ENCODE results near the gene OXGR1. TPM values are rescaled to one million over a fixed set of nuclear protein-coding genes. Genes with fewer than 3 reads are reported as not detected.

The OXGR1 gene
- total and polyA plus RNA-seq, 2 of the 4 experiments (the other 2 are of a cell fraction), result not detected

DNA sequence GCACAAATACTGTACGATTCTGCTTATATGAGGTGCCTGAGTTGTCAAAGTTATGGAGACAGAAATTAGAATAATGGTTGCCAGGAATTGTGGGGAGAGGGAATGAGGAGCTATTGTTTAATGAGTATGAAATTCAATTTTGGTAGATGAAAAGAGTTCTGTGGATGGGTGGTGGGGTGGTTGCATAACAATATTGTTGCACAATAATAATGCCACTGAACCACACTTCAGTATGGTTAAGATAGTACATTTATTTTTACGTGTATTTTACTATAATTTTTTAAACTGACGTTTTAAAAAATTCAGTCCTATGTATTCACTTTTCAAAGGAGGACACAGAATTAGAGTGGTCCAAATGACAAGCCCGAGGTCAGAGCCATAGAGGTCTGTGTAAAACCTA, 1.8 kb upstream of the OXGR1 start:
- CTCF ChIA-PET, result interaction anchor here (0.7 kb wide), 1 partner anchor 62 kb away, joined by 3 read pairs; no protein-coding TSS in a partner anchor
- no CpG with 5 or more reads among the region's 4 CpGs for WGBS, 2 experiments (ENCODE audit: extremely low coverage in 2 of 2, insufficient read length in 1 of 2)
- in situ Hi-C loops (cut with MboI; ENCODE audit: low sequenced_read_pairs), result no loop called here
- Histone ChIP-seq H3K9me1 (ENCODE audit: insufficient read depth, low read length) (no peaks in the 10 kb centered on the region), H3K4ac (ENCODE audit: low read depth, low read length) (no peak overlapping the region), H3K27me3 (ENCODE audit: control insufficient read depth, insufficient read depth, low read length) (peaks cover 40% of the 10 kb centered on the region), H3K9ac (ENCODE audit: low read depth, low read length) (no peak overlapping the region), H4K5ac (ENCODE audit: low read depth, low read length) (no peak overlapping the region), H3K27ac (ENCODE audit: insufficient read depth, low read length) (no peak overlapping the region), H3K14ac (replicated peaks; ENCODE audit: low read depth, low read length) (no peak overlapping the region), H4K20me1 (ENCODE audit: insufficient read depth, low read length) (no peaks in the 10 kb centered on the region), H2AK5ac (ENCODE audit: low read depth, low read length) (no peak overlapping the region), H3K18ac (ENCODE audit: low read depth, low read length) (no peak overlapping the region), H3K4me2 (ENCODE audit: low read depth, low read length) (no peak overlapping the region), H3K23ac (ENCODE audit: low read depth, low read length) (no peak overlapping the region), H2BK120ac (ENCODE audit: low read depth, low read length) (no peak overlapping the region), H3K4me3 (ENCODE audit: insufficient read depth, low read depth, low read length) (no peak overlapping the region), H3K9me3 (ENCODE audit: control insufficient read depth, insufficient read depth, low read length) (no peaks in the 10 kb centered on the region), H2AK9ac (replicated peaks; ENCODE audit: low read depth, low read length, poor library complexity) (no peak overlapping the region), H3K36me3 (ENCODE audit: control insufficient read depth, insufficient read depth, low read length) (no peaks in the 10 kb centered on the region), H2AFZ (replicated peaks; ENCODE audit: low read length, poor library complexity) (no peak overlapping the region), H4K8ac (ENCODE audit: low read depth in 2 of 2, low read length in 2 of 2) (no peak overlapping the region), H2BK5ac (ENCODE audit: low read depth, low read length, poor library complexity, severe bottlenecking) (no peak overlapping the region), H3K56ac (ENCODE audit: extremely low read depth, insufficient read depth, low read length) (no peak overlapping the region), H3K79me1 (ENCODE audit: low read depth in 1 of 2, low read length in 2 of 2) (no peaks in the 10 kb centered on the region), H2BK20ac (ENCODE audit: low read depth, low read length) (no peak overlapping the region), H3K4me1 (ENCODE audit: control insufficient read depth, insufficient read depth, low read length) (no peaks in the 10 kb centered on the region; the same call in 1 of the 2 replicates), H4K91ac (ENCODE audit: insufficient read depth, low read depth, low read length) (no peak overlapping the region), H2BK15ac (ENCODE audit: low read depth, low read length) (no peak overlapping the region)
- intact Hi-C loops (cut with micrococcal nuclease), result no loop called here
- TF ChIP-seq FOS (IDR thresholded peaks at IDR 0.05; ENCODE audit: low read depth, low read length) (no peak), CEBPB (IDR thresholded peaks at IDR 0.05; ENCODE audit: low read depth, low read length) (peak; percentile 66), RFX5 (IDR thresholded peaks at IDR 0.05; ENCODE audit: low read depth, low read length) (no peak)
- TF ChIP-seq, protein P1, sequence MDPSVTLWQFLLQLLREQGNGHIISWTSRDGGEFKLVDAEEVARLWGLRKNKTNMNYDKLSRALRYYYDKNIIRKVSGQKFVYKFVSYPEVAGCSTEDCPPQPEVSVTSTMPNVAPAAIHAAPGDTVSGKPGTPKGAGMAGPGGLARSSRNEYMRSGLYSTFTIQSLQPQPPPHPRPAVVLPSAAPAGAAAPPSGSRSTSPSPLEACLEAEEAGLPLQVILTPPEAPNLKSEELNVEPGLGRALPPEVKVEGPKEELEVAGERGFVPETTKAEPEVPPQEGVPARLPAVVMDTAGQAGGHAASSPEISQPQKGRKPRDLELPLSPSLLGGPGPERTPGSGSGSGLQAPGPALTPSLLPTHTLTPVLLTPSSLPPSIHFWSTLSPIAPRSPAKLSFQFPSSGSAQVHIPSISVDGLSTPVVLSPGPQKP (IDR thresholded peaks at IDR 0.05; ENCODE audit: borderline replicate concordance, low read depth, low read length), result no peak
- TF ChIP-seq, protein P2, sequence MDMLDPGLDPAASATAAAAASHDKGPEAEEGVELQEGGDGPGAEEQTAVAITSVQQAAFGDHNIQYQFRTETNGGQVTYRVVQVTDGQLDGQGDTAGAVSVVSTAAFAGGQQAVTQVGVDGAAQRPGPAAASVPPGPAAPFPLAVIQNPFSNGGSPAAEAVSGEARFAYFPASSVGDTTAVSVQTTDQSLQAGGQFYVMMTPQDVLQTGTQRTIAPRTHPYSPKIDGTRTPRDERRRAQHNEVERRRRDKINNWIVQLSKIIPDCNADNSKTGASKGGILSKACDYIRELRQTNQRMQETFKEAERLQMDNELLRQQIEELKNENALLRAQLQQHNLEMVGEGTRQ (IDR thresholded peaks at IDR 0.05; ENCODE audit: low read depth, low read length), result no peak
- DNase-seq (no peak), ATAC-seq (ENCODE audit: low read depth) (no peak)
- POLR2A ChIA-PET (ENCODE audit: unreplicated experiment), result no interaction called here
- dilution Hi-C loops (cut with HindIII; ENCODE audit: low sequenced_read_pairs, unreplicated experiment), result no loop called here
- no TSS peak for BruUV-seq (replicated peaks)
